C4-2B (cell line): Measurements from ENCODE around the gene MOB1B.
"Not testable (repeated sequence)": the region's sequence is repeated elsewhere in the genome, so short reads cannot be mapped to it uniquely, and the experiment has no call there.

Source experiments
- H3K27ac ChIP-seq: fragments of 450-650 bp; 2 replicates; pipeline ENCODE4 v1.5.1; 2017
- ZFX ChIP-seq: fragments of 450-650 bp; IDR thresholded peaks from 2 replicates; pipeline ENCODE4 v1.6.1; 2017
- TF ChIP-seq, protein P1 (sequence below): fragments of 450-650 bp; conservative IDR thresholded peaks from 2 replicates; pipeline ENCODE4 v1.5.1; 2017; ENCODE audit warnings: mild to moderate bottlenecking

MOB1B gene

DNA sequence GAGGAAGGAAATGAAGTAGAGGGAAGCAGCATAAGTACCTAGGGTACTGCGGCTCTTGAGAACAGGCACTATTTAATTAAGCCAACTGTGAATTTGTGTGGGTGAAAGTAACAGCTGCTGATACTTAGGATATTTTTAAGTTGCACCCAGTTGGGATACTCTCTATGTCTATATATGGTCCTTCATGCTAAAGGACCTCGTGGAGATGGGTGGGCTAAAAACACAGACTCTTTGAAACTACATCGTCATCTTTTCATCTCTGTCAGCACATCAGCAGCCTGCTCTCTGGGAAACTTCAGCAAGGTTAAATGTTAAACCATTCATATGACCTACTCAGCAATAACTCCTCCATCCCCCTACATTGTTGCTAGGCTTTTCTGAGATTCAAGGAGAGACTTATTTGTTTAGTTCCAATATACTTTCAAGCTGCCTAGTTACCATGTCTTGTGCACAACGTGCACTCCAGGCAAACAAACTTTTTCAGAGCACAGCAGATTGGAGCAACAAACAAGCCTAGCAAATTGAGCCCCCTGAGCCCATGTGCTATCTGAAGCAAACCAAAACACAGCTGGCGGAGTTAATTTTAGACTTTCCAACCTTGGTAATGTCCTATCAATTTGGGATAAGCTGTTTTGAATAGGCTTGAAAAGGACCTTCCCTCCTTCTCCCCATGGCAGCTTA lies 6.2 kb upstream of the MOB1B start:
- no peak overlapping the region for H3K27ac ChIP-seq
- no peak for TF ChIP-seq ZFX
- TF ChIP-seq, protein P1, sequence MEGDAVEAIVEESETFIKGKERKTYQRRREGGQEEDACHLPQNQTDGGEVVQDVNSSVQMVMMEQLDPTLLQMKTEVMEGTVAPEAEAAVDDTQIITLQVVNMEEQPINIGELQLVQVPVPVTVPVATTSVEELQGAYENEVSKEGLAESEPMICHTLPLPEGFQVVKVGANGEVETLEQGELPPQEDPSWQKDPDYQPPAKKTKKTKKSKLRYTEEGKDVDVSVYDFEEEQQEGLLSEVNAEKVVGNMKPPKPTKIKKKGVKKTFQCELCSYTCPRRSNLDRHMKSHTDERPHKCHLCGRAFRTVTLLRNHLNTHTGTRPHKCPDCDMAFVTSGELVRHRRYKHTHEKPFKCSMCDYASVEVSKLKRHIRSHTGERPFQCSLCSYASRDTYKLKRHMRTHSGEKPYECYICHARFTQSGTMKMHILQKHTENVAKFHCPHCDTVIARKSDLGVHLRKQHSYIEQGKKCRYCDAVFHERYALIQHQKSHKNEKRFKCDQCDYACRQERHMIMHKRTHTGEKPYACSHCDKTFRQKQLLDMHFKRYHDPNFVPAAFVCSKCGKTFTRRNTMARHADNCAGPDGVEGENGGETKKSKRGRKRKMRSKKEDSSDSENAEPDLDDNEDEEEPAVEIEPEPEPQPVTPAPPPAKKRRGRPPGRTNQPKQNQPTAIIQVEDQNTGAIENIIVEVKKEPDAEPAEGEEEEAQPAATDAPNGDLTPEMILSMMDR, result no peak

DNA sequence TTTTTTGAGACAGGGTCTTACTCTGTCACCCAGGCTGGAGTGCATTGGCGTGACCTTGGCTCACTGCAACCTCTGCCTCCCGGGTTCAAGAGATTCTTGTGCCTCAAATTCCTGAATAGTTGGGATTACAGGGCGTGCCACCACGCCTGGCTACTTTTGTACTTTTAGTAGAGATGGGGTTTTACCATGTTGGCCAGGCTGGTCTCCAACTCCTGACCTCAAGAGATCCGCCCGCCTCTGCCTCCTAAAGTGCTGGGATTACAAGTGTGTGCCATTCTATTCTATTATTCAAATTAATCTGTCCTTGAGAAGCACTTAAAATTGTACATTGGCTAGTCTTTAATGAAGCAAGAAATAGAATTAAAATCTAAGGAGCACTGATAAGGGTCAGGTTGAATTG lies 3.6 kb upstream of the MOB1B start:
- H3K27ac ChIP-seq, result not testable (repeated sequence)

DNA sequence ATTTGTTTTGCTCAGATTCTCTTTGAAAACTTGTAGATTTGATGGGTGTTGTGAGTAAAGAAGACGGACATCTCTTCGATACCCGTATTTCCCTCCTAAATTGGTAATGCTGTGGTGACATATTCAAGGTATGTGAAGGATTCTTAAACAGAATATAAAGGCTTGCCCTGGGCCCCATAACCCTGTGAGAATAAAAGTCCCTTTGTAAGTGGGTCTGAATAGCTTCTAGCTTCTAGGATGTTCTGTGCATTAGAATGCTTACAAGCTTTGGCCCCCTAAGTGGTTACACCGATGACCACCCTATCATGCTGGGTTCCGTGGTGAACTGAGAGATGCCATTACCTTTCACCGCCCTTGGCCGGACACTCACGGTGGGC lies 574 bp upstream of the MOB1B start:
- TF ChIP-seq, protein P1, result no peak
- no peak for TF ChIP-seq ZFX
- H3K27ac ChIP-seq, result peak overlapping the region; percentile 69

DNA sequence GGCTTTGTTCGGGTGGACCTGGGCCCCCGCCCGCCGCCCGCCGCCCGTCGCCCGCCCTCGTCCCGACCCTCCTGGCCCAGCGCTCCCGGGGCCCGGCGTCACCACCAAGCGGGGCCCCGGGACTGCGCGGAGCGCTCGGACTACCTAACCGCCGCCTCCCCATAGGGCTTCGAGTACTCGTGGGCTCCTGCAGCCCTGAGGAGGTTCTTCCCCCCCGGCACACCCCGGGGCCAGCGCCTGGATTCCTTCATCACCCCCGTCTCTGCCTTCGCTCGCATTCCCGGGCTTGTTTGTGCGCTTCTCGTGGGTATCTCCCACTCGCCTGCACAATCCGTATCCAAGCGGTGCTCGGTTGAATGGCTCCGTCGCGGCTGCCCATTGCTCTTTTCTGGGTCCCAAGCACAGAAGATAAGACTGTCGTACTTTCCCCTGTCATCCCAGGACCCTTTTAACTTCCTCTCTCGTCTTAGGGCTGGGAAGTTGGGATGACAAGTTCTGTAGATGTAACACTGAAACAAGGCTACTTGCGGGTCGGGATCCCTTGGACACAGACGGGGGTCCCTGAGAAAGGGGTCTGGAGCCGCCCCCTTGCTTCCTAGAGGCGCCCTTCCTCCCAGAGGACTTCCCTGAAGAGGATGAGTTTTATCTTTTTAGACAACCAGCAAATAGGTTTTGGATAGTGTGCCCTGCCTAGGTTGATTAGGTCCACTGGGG lies 565 bp downstream of the MOB1B start:
- peak; percentile 60 for TF ChIP-seq ZFX
- TF ChIP-seq, protein P1, result no peak

DNA sequence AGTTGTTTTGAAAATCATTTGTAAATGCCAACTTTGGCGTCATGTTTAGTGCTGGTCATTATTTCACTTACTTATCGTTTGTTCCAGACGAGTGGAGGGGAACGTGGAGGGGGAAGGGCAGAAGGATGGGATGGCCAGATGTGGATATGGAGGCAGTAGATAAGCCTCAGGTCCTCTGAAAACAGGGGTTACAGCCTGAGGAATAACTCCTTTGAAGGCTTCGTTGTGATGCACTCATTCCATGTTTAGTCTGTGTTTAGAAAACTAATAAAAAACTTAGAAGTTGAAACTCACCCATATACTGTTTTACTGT lies 1.1 kb downstream of the MOB1B start:
- H3K27ac ChIP-seq, result no peak overlapping the region
- TF ChIP-seq, protein P1, result no peak
- TF ChIP-seq ZFX, result no peak

More for the DNA sequence above, 565 bp downstream of the MOB1B start:
- peak overlapping the region; percentile 69 for H3K27ac ChIP-seq

DNA sequence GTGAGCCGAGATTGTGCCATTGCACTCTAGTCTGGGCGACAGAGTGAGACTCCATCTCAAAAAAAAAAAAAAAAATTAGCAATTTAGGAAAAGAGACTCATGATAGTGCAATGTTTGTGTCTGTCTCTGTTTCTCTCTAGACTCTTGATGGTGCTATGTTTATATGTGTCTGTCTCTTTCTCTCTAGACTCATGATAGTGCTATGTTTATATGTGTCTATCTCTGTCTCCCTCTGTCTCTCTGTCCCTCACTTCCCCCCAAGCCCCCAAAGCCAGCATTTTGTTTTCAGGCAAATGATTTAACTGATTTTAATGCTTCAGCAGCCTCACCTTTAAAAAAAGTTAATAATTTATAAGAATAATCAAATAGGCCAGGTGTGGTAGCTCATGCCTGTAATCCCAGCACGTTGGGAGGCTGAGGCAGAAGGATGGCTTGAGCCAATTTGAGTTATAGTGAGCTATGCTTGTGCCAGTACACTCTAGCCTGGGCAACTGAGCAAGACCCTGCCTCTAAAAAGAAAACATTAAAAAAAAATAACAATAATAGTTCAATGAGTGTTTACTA lies 6.9 kb downstream of the MOB1B start:
- TF ChIP-seq ZFX, result no peak
- TF ChIP-seq, protein P1, result no peak
- no peak overlapping the region for H3K27ac ChIP-seq

DNA sequence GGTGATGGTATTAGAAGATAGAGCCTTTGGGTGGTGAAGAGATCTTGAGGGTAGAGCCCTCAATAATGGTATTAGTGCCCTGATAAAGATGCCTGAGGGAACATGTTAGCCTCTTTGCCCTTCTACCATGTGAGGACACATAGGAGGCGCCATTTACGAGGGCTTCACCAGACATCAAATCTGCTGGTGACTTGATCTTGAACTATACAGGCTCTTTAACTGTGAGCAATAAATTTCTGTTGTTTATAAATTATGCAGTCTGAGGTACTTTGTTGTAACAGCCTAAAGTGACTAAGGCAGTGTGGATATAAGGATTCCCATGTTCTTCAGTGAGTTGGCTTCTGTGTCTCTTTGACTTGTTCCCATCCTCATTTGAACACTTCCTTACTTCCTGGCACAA lies 11.8 kb downstream of the MOB1B start:
- TF ChIP-seq, protein P1, result no peak
- TF ChIP-seq ZFX, result no peak
- H3K27ac ChIP-seq, result no peak overlapping the region

DNA sequence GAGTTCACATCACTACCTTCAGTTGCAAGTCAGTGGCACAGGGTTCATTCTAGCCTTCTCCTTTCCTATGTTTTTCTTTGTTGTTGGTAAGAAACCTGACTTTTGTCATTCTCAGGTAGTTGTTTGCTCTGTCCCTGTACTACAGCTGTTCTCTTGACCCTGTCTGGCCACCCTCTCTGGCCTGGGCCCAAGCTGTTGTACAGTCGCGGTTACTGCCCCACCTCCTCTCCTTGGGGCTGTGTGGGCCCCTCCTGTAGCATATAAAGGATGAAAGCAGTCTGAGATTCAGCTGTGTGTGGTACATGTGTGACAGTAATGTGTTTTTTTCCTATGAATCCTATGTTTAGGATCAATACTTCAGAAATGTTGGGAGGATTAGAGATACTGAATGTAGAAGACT lies 12.5 kb downstream of the MOB1B start:
- H3K27ac ChIP-seq, result no peak overlapping the region

More for the DNA sequence above, 12.5 kb downstream of the MOB1B start:
- TF ChIP-seq, protein P1, result no peak
- no peak for TF ChIP-seq ZFX
